ENCODE data around the gene ITSN2. TPM values are rescaled to one million over a fixed set of nuclear protein-coding genes. Genes with fewer than 3 reads are reported as not detected.

Gene ITSN2
- total RNA-seq, 4 donors from 2014 or later, result 32.8 to 58.0 (median 41.4) TPM

GRCh38 chr2:24160761-24161160 lies 199.6 kb downstream of the ITSN2 start:
- H3K9me3 ChIP-seq, result no peaks in the 10 kb centered on the region
- intact Hi-C loops (cut with DNase I; ENCODE audit: low total_unique reads) (no loop called here), in situ Hi-C loops (cut with MboI; ENCODE audit: low pct_ligation_motif_present in 1 of 4, low pct_unique_long_range_greater_than_20kb in 1 of 4, low sequenced_read_pairs in 3 of 4) (no loop called here)
- H3K36me3 ChIP-seq, result no peaks in the 10 kb centered on the region
- H3K4me1 ChIP-seq, result no peaks in the 10 kb centered on the region
- no peak overlapping the region for H3K4me3 ChIP-seq
- TF ChIP-seq POLR2AphosphoS5 (IDR thresholded peaks at IDR 0.05), result no peak
- no peak for TF ChIP-seq EP300 (IDR thresholded peaks at IDR 0.05; ENCODE audit: low read depth)
- DNase-seq, result no peak
- H3K27me3 ChIP-seq, result no peaks in the 10 kb centered on the region
- no peak overlapping the region for H3K27ac ChIP-seq

GRCh38 chr2:24159708-24160107 lies 200.6 kb downstream of the ITSN2 start:
- no peaks in the 10 kb centered on the region for H3K27me3 ChIP-seq
- in situ Hi-C loops (cut with MboI; ENCODE audit: low pct_ligation_motif_present in 1 of 4, low pct_unique_long_range_greater_than_20kb in 1 of 4, low sequenced_read_pairs in 3 of 4) (no loop called here), intact Hi-C loops (cut with DNase I; ENCODE audit: low total_unique reads) (no loop called here)
- no peak for DNase-seq
- no peak overlapping the region for H3K4me3 ChIP-seq
- H3K9me3 ChIP-seq, result no peaks in the 10 kb centered on the region
- no peaks in the 10 kb centered on the region for H3K4me1 ChIP-seq
- TF ChIP-seq CTCF (IDR thresholded peaks at IDR 0.05), result no peak
- TF ChIP-seq POLR2AphosphoS5 (IDR thresholded peaks at IDR 0.05), result no peak
- no peak for TF ChIP-seq EP300 (IDR thresholded peaks at IDR 0.05; ENCODE audit: low read depth)
- no peak for TF ChIP-seq POLR2A (IDR thresholded peaks at IDR 0.05)
- H3K27ac ChIP-seq, result no peak overlapping the region
- no peaks in the 10 kb centered on the region for H3K36me3 ChIP-seq
- WGBS, 2 donors (ENCODE audit: low coverage in 1 of 2), result 85 to 87% methylated on average over 4 of the region's 4 CpGs

GRCh38 chr2:24158131-24158530 lies 202.2 kb downstream of the ITSN2 start:
- intact Hi-C loops (cut with DNase I; ENCODE audit: low total_unique reads) (no loop called here), in situ Hi-C loops (cut with MboI; ENCODE audit: low pct_ligation_motif_present in 1 of 4, low pct_unique_long_range_greater_than_20kb in 1 of 4, low sequenced_read_pairs in 3 of 4) (no loop called here)
- Histone ChIP-seq H3K36me3 (no peaks in the 10 kb centered on the region), H3K4me3 (no peak overlapping the region), H3K4me1 (no peaks in the 10 kb centered on the region), H3K27ac (no peak overlapping the region), H3K9me3 (no peaks in the 10 kb centered on the region), H3K27me3 (no peaks in the 10 kb centered on the region)
- TF ChIP-seq POLR2AphosphoS5 (IDR thresholded peaks at IDR 0.05) (no peak), CTCF (IDR thresholded peaks at IDR 0.05) (no peak), POLR2A (IDR thresholded peaks at IDR 0.05) (no peak), EP300 (IDR thresholded peaks at IDR 0.05; ENCODE audit: low read depth) (no peak)
- 94% methylated on average over 5 of the region's 5 CpGs for WGBS, 2 donors (ENCODE audit: low coverage in 1 of 2)
- DNase-seq, result no peak

GRCh38 chr2:24153478-24153877 lies 206.9 kb downstream of the ITSN2 start:
- TF ChIP-seq EP300 (IDR thresholded peaks at IDR 0.05; ENCODE audit: low read depth) (no peak), CTCF (IDR thresholded peaks at IDR 0.05) (no peak), POLR2AphosphoS5 (IDR thresholded peaks at IDR 0.05) (no peak), POLR2A (IDR thresholded peaks at IDR 0.05) (no peak)
- intact Hi-C loops (cut with DNase I; ENCODE audit: low total_unique reads), result no loop called here
- H3K27ac ChIP-seq, result no peak overlapping the region
- no peaks in the 10 kb centered on the region for H3K27me3 ChIP-seq
- WGBS, 2 donors (ENCODE audit: low coverage in 1 of 2), result 87% methylated on average over 4 of the region's 4 CpGs; no CpG with 5 or more reads in 1 of the 2 donors
- in situ Hi-C loops (cut with MboI; ENCODE audit: low pct_ligation_motif_present in 1 of 4, low pct_unique_long_range_greater_than_20kb in 1 of 4, low sequenced_read_pairs in 3 of 4), result no loop called here
- H3K9me3 ChIP-seq, result no peaks in the 10 kb centered on the region
- no peak for DNase-seq
- H3K36me3 ChIP-seq, result no peaks in the 10 kb centered on the region
- H3K4me3 ChIP-seq, result no peak overlapping the region
- H3K4me1 ChIP-seq, result no peaks in the 10 kb centered on the region

Small RNA genes within 50 kb of the gene (small RNA-seq; reads per million reads assigned to genes)
- gene HMGN2P20 (0 reads per million in 4 donors), gene RF00602 (0 reads per million in 4 donors)

Other genes starting within 250 kb of the ITSN2 start
- under 1 TPM in 1 of 4 donors, not detected in 3; 0.80 TPM for gene PFN4, start 237.2 kb downstream of the ITSN2 start, total RNA-seq
- 10 to 100 TPM in 1 of 4 donors, 1 to 10 TPM in 2, under 1 TPM in 1; 0.75 to 17.8 (median 3.9) TPM for gene FAM228B, start 237.1 kb downstream of the ITSN2 start, total RNA-seq
- gene FAM228A, start 185.5 kb downstream of the ITSN2 start, total RNA-seq, result under 1 TPM in 1 of 4 donors, not detected in 3; 0.27 TPM
- 10 to 100 TPM; 32.9 to 56.5 (median 47.9) TPM for gene NCOA1, start 130.7 kb upstream of the ITSN2 start, total RNA-seq

Measured in transverse colon (tissue), 4 donors.